NCI-H187 (cell line): Measurements from ENCODE around the gene ICAM1.
"Not testable (repeated sequence)": the region's sequence is repeated elsewhere in the genome, so short reads cannot be mapped to it uniquely, and the experiment has no call there.

Experiments
- DNase-seq, 2 experiments: peaks; one replicate each; lab custom pipeline; 2025; lab: John Stamatoyannopoulos, UW

The ICAM1 gene, protein sequence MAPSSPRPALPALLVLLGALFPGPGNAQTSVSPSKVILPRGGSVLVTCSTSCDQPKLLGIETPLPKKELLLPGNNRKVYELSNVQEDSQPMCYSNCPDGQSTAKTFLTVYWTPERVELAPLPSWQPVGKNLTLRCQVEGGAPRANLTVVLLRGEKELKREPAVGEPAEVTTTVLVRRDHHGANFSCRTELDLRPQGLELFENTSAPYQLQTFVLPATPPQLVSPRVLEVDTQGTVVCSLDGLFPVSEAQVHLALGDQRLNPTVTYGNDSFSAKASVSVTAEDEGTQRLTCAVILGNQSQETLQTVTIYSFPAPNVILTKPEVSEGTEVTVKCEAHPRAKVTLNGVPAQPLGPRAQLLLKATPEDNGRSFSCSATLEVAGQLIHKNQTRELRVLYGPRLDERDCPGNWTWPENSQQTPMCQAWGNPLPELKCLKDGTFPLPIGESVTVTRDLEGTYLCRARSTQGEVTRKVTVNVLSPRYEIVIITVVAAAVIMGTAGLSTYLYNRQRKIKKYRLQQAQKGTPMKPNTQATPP

DNA sequence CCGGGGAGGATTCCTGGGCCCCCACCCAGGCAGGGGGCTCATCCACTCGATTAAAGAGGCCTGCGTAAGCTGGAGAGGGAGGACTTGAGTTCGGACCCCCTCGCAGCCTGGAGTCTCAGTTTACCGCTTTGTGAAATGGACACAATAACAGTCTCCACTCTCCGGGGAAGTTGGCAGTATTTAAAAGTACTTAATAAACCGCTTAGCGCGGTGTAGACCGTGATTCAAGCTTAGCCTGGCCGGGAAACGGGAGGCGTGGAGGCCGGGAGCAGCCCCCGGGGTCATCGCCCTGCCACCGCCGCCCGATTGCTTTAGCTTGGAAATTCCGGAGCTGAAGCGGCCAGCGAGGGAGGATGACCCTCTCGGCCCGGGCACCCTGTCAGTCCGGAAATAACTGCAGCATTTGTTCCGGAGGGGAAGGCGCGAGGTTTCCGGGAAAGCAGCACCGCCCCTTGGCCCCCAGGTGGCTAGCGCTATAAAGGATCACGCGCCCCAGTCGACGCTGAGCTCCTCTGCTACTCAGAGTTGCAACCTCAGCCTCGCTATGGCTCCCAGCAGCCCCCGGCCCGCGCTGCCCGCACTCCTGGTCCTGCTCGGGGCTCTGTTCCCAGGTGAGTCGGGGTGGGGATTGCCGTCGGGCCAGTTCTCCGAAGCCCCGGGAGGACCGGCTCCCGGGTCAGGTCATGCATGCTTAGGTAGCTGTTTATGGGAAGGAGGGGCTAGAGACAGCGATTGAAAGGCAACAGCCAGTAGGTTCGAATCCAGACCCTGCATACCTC lies at the start of gene ICAM1:
TSS of gene ICAM1 (plus strand) at position 505 of the 779 bp plus-strand sequence. CDS start at position 545, 40 bp downstream.
- DNase-seq, result no peak

DNA sequence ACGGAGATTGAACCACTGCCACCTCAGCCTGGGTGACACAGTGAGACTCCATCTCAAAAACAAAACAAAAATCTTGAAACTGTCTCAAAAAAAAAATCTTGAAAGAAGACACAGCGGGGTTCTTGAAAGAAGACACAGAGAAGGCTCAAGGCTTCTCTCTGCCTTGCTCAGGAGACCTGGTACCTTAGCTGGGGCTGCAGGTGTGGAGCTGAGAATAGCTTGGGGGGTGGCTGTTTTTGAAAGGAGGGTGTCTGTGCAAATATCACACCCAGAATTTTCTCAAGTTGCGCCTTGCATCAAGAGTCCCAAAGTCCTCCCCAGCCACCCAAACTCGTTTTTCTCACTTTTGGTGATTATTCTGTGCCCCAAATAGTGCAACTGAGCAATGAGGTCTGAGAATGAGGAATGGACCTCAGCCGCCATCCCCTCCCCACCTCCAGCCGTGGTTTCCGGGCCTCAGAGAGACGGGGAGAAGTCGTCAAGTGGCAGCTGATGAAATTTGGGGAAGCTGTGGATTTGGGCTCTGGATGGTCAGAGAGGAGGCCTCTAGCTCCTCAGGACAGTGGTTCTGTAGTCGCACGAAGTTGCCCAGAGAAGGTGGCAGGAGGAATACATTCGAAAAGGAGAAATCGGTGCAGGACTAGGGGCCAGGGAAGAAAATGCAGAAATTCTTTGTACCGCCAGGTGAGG lies 48.6 kb upstream of the ICAM1 start:
- no peak for DNase-seq

DNA sequence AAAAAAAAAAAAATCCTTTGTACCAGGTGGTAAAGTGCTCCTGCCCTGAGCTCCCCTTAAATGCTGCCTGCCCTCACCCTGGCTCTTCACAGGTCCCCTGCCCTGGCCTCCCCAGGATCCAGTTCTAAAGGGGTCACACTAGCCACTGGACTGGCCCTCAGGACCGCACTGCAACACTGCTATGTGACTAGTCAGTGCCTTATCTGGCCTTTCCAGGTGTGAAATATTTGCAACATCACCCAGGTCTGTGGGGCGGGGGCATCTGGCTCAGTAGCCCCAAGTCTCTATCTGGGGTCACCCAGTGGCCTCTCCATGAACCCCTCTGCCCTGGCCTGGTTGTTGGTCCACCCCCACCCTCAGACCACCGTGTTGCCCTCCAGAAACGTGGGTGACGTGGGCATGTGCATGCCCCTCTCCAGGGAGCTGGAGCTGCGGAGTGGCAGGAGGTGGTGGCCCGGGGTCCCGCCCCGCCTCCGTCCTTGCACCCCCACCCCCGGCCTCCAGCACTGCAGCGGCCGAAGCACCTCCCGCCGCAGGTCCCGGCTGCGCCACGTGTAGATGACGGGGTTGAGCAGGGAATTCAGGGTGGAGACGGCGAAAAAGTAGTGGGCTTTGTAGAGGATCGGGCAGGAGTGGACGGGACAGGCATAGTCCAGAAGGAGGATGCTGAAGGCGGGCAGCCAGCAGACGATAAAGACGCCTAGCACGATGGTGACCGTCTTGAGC lies 47.3 kb upstream of the ICAM1 start:
- DNase-seq, result no peak

DNA sequence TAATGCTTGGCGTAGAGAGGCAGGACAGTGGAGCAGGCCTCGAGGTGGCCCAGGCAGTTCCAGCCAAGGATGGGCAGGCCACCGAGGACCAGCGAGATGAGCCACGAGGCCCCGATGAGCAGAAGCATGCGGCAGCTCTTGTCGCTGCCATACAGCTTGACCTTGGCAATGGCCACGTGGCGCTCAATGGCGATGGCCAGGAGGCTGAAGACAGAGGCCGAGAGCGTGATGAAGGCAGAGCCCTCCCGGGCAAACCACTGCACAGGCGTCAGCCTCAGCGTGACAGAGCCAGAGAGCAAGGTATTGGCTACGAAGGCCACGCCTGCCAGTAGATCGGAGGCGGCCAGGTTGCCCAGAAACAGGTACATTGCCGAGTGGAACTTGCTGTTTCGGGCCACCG lies 46.6 kb upstream of the ICAM1 start:
- DNase-seq, result no peak

DNA sequence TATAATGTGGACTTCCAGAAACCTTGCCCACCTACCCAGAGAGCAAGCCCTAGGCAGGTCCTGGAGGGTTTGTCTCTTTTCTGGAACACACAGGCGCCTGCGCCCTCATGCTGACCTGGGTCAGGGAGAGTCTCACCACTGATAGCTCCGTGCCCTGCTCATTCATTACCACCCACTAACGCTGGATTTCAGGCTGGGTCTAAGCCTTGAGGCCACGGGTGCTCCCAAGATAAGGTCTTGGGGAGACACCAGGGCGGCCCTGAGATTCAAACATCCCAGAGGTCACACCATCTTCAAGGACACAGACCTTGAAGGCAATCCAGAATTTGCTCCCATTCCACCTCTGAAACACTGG lies 44.9 kb upstream of the ICAM1 start:
- no peak for DNase-seq

DNA sequence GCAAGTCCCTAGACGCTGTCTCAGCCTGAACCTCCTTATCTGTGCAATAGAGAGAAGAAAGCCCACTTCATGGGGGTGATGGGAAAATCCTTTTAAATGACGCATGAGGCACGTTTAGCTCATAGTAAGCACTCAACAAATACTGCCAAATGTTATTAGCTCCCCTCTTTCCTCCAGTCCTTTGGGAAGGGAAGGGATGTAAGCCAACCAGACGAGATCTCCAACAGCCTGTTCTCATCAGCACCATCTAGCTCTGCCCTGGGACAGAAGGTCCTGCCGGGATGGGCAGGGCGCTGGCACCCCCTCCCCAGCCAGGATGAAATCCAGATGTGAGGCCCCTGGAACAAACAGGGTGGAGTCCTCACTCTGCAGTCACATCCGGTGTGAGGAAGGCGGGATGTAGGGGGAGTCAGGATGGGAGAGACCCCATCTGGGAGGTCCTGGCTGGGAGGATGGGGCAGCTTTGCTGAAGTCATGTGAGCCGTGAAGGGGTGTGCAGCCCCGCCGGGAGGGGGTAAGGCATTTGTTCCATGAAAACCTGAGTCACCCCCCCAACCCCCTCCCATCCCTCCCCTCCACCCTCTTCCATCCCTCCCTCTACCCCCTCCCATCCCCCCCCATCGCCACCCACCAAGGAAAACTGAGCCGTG lies 44.4 kb upstream of the ICAM1 start:
- DNase-seq, result no peak

DNA sequence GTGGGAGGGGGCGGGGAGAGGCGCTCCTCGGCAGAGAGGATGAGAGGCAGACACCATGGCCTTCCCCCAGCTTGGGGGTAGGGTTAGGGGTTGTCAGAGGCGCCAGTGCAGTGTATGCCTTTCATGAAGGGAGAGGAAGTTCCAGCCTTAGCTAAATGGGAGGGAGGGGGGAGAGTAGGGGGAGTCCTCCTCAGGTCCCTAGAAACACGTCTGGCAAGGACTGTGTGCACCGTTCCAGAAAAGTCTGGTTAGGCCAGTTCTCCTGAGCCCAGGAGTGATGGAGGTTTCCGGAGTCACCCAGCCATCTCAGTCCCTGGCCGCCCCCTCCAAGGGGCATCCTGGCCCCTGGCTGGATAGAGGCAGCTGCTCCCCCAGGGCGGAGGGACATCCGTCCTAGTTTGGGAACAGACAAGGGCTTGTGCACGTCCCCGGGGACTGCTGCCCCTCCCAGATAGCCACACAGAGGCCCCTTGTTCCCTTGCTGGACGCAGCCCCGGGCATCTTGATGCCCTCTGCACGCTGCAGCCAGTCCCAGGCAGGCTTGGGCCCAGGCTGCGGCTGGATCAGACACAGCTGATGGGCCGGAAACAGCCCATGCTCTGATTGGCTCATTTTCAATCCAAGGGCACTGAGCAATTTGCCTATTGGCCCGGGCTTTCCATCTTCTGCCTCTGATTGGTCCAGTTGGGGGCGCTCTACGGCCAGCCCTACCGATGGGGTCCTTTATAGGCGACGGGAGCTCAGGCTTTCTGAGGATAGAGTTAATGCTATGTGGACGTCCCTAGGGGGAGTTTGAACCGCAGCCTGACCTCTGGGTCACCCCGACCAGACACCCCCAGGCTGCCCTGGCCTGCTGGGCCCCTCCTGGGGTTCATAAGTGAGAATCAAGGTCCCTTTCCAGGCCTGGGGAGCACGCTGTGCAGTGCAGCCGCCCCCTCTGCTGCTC lies 43.6 kb upstream of the ICAM1 start:
- DNase-seq, result no peak

DNA sequence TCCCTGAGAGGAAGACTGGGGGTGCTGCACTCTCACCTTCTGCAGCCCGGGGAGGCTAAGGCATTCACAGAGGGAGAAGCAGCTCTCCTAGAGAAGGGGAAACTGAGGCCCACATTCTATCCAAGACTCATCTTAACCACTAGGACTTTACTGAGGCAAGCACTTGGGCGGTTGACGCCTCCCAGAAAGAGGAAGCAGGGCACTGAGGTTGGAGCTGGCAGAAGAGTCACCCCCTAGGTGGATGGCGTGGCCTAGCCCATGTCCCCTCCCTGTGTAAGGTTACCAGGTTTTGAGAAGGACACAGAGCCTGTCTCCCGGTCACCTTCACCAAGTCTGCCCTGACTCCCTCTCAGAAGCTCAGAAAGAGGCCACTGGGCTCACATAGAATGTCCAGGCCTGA lies 42.5 kb upstream of the ICAM1 start:
- no peak for DNase-seq

DNA sequence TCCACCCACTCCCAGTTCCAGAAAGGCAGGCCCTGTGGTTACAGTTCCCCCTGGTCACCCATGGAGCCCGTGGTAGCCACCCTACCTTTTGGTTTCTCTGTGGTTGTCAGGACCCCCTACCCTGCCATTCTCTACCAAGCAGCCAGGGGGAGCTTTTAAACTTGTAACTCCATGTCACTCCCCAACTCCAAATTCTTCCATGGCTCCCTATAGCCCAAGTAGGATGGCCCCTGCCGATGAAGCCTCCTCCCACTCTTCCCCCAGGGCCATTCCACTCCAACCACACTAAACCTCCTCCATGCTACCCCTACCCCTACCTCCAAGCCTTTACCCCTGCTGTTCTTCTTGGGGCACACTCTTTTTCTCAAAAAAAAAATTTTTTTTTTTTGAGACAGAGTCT lies 42.0 kb upstream of the ICAM1 start:
- no peak for DNase-seq

DNA sequence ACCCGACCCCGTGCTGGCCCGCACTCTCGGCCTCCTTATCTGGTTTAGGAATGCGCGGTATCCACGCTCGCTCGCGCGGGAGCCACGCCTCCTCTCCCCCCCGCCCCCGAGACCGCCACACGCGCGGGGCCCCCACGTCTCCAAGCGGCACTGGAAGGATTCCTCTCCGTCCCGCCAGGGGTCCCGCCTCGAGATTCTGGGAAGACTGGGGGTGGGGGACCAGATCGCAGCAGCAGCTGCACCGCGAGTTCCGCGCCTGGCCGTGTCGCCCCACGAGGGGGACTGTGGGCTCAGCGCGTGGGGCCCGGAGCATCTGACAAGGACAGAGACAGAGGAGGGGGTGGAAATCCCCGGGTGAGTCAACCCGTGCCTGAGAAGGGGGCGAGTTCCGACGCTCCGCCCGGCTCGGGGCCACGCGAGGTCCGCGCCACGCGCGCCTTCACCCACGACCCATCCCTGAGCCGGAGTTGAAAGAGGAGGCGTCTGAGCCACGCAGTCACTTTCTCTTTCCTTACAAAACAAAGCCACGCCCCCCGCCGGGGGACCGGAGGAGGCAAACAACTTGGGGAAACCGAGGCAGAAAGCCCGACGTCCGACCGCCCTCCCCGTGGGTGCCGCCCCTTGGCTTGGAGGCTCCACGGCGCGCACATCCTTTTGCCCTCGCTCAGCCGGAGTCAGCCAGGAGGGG lies 40.6 kb upstream of the ICAM1 start:
- DNase-seq, result no peak

DNA sequence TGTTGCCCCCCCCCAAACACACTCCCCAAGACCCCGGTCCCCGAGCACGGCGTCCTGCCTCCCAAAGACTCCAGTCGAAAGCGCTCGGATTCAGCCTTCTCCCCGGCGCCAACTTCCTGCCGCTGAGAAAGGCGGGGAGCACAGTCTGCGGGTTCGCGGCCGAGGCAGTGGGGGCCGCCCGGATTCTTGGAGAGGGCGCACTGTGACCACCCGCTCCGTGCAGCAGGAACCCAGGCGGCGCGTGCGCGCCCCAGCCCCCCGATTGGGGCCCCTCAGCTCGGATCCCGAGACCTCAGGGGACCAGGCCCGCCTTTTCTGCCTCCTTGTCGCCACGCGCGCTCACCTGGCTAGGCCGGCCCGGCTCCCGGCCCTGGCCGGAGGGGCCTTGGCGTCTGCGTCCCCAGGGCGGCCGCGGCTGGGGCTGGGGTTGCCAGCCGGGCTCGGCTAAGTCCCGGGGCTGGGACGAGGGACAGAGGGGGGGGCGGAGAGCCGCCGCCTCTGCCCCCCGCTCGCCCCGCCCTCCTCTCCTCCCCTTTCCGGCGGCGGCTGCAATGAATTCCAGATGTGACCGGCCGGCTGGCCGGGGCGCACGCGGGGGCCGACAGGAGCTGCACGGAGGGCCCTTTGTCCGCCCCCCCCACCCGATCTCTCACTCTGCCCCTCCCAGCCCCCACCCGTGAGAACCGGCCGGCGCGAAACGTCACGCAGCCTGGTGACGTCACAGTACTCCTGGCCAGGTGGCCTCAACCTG lies 39.9 kb upstream of the ICAM1 start, which contains the start of gene S1PR2:
TSS of gene S1PR2 (minus strand) at position 471 of the 751 bp plus-strand sequence. CDS start 6,426 bp downstream, outside the sequence.
- DNase-seq, result peak; percentile 13 to 17

DNA sequence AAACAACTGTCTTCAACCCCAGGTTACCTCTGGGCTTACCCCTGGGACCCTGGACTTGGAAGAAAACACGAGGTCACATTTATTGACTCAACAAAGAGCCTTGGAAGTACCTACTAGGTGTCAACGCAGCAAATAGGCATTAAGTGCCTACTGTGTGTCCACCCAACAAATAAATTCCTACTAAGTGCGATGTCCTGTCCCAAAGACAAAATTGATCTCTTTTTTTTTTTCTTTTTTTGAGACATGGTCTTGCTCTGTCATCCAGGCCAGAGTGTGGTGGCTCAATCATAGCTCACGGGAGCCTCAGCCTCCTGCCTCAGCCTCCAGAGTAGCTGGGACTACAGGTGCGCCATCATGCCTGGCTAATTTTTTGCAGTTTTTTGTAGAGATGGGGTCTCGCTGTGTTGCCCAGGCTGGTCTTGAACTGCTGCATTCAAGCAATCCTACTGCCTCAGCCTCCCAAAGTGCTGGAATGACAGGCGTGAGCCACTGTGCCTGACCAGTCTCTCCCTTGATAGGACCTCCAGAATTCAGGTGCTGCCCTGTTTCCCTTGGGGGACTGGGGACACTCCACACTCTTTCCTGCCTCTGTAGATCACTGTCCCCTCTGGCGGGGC lies 39.2 kb upstream of the ICAM1 start:
- DNase-seq, result no peak

DNA sequence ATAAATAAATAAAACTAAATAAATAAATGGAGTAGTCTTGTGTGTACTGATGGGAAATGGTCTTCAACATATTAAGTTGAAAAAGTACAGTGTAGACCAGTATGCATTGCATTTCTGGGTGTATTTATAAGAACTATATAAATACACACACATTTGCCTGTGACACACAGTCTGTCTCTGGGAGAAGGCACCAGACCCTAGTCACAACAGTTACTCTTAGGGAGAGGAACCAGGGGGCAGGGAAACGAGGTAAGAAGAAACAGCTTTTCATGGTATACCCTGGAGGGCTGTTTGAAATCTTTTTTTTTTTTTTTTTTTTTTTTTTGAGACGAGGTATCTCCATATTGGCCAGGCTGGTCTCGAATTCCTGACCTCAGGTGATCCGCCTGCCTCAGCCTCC lies 37.0 kb upstream of the ICAM1 start:
- no peak for DNase-seq

DNA sequence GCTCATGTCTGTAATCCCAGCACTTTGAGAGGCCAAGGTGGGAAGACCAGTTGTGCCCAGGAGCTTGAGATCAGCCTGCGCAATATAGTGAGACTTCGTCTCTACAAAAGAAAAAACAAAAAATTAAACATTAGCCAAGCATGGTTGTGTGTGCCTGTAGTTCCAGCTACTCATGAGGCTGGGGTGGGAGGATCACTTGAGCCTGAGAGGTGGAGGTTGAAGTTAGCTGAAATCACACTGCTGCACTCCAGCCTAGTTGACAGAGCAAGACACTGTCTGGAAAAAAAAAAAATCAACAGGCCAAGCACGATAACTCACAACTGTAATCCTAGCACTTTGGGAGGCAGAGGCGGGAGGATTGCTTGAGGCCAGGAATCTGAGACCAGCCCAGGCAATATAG lies 35.9 kb upstream of the ICAM1 start:
- DNase-seq, result no peak

DNA sequence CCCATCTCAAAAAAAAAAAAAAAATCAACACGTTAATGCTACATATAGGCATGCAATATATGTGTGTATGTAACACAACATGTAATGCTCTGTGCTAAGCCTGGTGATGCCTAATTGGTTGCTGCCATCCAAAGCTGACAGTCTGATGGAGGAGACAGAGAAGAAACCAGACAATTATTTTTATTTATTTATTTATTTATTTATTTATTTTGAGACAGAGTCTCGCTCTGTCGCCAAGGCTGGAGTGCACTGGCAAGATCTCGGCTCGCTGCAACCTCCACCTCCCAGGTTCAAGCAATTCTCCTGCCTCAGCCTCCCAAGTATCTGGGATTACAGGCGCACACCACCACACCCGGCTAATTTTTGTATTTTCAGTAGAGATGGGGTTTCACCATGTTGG lies 35.5 kb upstream of the ICAM1 start:
- DNase-seq, result not testable (repeated sequence)

DNA sequence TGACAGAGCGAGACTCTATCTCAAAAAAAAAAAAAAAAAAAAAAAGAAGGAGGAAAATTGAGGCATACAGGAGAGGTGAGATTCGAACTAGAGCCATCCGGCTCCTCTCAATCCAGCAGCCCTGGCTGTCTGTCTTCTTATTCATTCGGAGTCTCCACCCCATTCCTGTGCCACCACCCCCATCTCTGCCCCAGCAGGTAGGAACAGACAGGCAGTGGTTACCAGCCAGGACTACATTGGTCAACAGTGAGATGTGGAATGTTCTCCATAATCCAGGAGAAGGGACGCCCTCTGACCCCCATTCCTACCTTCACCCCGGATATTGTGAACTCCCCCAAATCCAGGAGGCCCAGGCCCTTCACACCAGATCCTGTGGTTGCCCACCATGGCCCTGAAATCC lies 33.2 kb upstream of the ICAM1 start:
- no peak for DNase-seq

DNA sequence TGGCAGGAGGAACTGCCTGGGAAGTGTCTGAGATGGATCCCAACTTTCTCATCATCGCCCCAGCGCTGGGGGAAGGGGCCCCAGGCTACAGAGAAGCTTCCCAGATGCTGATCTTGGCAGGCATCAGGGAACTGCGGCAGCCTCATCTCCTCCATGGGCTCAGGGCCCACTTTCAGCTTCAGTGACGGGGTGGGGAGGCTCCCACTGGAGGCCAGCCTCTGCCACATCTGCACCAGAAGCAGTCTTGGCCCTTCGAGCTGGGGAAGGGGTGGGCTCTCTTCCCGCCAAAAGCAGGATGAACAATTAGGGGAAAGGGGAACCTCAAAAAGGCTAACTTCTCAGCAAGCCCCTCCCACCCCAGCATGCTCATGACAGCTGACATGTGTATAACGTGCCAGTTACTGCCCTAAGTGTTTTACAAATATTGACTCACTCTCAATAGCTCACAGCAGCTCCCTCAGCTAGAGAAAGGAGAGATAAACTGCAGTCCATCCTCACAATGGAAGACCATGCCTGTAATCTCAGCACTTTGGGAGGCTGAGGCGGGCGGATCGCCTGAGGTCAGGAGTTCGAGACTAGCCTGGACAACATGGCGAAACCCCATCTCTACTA lies 32.6 kb upstream of the ICAM1 start:
- no peak for DNase-seq
